ENCODE measurements around the gene SLC4A4.
"Not testable (repeated sequence)": the region's sequence is repeated elsewhere in the genome, so short reads cannot be mapped to it uniquely, and the experiment has no call there.

SLC4A4 gene

DNA sequence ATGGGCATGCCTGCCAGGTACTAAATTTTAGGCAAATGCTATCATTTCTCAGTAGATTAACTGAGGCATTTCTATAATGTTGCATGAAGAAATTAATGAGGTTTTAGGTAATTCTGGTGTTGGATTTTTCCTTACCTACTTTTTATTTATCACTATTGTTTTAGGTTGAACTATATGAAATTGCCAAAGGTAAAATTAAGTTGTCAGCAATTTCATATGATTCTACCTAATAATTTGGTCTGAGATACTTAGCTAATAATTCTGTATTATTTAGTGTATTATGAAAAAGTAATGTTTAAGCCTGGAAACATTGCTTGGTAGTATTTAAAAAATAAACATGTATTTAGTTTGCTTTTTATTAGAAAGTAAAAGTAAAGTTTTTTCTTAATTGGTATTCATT, 22.7 kb downstream of the SLC4A4 start:
- DNase-seq = no peak

DNA sequence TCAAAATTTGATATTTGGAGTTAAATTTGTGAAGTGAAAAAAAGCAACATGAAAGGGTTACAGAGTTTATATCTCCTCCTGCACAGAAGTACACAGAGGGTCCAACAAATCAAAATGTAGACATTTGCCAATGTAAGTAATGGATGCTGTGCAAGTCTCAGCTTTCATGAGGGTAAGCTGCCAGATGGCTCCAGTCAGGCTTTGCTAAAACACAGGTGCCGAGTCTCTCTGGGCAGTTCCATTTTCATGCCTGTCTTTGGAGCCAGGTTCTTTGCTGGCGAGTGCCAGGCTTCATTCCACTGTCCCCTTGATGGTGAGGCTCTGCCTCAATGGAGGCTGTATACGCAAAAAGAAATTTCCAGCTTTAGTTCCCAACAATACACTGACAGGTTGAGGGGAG, 27.9 kb downstream of the SLC4A4 start:
- no peak for DNase-seq

DNA sequence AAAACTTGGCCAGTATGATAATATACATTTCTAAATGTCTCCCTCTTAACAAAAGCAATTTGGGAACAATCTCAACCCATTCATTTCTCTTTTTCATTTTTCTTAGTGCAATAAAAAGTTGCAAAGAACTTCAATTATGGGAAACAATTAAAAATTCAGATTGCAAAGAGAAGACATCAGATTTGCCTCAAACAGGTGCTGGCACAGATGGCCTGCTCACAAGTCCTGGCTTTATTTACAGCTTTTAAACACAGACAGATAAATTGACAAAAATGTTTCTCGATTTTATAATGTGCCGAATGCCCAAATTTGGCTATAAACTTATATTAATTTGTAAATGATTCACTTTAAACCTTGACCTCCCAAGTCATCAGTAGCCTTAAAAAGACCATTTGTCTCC, 28.7 kb downstream of the SLC4A4 start:
- no peak for DNase-seq

DNA sequence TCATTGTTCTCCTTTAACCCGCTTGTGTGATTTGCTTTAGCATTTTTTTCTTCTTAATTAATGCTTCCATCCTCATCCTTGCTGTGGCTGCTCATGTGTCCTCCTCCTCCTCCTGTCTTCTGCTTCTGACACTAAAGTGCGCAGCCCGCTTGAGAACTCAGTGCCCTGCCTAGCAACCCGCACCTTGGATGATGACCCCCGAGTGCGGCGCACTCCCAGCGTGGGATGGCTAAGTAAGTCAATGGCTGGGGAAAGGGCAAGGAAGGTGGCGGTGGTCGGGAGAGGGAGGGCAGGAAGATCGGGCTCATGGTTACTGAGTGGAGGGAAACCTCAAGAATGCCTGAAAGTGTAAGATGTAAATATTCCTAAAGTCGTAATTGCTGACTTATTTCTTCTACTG, 30.1 kb downstream of the SLC4A4 start:
- no peak for DNase-seq

DNA sequence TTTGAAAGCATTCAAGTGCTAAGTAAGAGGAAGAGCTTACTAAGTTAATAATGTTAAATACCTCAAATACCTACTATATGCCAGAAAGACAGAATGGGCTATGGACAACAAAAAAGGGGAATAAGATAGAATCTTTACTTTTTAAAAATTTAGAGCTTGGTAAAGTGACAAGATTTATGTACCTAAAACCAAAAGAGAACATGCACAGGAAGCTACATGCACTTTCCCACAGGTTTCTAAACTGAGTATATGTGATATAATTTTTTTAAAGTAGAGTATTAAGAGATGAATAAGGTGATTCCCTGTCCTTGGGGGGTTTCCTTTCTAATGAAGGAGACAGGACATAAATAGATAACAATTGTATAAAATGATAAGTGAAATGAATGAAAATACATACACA, 30.7 kb downstream of the SLC4A4 start:
- DNase-seq = no peak

DNA sequence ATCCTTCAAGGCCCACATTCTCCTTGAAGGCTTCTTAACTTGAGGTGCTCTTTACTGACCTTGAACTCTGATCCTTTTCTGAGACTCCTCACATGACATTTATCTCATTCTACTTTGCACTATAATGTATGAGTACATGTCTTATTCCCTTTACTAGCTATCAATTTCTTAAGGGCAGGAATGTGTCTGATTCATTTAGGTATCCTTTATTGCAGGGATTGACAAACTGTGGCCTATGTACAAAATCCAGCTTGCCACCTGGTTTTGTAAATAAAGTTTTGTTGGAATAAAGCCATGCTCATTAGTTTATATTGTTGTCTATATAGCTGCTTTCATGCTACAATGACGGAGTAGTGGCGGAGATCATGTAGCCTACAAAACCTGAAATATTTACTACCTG, 36.7 kb downstream of the SLC4A4 start:
- DNase-seq = no peak

DNA sequence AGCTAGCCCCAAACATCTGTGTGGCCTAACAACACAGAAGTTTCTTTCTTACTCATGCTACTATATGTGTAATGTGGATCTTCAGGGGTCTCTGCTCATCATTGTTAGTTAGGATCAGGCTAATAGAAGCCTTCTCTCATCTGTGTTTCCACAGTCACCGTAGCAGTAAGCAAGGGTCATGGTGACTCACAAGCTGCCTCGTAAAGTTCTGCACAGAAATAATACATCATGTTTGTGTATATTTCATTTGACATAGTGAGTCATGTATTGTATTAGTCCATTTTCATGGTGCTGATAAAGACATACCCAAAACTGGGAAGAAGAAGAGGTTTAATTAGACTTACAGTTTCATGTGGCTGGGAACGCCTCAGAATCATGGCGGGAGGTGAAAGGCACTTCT, 38.7 kb downstream of the SLC4A4 start:
- no peak for DNase-seq

DNA sequence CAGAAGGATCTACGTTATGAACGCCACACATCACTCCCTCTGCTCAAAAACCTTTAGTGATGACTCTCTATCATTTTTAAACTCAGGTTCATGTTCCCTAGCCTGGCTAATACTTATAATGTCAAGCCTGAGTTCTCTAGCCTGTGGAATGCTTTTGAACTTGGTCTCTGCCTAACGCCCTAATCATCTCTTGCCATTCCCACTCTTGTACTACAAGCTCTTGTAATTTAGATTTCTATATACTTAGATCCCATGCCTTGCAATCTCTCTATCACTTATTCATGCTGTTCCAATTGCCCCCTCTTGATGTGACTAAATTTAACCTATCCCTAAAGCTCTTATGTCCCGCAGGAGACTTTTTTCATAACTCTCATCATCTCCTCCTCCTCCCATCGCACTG, 40.3 kb downstream of the SLC4A4 start:
- no peak for DNase-seq

DNA sequence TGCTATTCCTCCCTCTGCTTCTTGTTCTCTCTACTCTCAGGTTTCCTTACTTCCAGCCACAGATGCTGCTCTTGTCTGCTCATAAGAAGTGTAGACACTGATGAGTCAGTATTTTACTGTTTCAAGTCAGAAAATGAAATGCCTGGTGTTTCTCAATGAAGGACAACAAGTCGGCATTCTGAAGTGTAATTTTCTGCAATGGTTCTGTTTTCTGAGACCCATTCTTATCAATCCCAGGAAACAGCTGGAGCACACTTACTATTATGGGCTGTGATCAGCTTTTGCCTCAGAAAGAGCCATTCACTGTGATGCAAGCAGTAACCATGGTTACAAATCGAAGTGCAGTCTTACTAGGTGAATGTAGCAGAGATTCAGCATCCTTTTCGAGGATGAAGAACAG, 42.0 kb downstream of the SLC4A4 start:
- DNase-seq = no peak

DNA sequence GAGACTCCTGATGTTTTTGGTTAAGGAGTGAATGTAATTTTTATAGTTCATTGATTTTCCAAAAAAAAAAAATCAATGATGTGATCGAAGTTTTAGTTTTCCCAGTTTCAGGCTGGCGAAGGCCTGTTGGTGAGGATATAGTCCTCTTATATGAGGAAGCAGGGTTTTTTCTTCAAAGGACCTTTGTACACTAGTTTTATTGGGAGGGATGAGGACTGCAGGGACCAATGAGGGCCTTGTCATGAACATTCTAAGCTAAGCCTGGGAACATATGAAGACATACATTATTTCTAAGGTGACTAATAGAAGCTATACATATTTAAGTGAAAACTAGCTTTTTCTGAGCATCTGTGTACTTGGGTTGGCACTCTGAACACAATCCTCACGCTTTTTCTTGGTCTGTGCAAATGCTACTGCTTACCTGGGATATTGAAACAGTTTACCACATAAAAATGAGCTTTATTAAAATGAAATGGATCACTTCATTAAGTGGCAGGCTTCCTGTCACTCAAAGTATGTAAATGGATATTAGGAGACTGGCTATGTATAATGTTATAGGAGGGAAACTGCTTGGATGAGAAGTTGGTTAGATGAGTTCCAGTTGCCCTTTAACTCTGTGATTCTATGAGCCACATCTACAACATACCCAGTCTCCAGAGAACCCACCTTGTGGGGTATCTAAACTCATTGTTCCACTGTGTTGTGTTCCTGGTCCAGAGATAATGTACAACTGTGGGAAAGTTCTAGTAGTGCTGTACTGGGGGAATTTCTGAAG, 43.5 kb downstream of the SLC4A4 start:
- no peak for DNase-seq

DNA sequence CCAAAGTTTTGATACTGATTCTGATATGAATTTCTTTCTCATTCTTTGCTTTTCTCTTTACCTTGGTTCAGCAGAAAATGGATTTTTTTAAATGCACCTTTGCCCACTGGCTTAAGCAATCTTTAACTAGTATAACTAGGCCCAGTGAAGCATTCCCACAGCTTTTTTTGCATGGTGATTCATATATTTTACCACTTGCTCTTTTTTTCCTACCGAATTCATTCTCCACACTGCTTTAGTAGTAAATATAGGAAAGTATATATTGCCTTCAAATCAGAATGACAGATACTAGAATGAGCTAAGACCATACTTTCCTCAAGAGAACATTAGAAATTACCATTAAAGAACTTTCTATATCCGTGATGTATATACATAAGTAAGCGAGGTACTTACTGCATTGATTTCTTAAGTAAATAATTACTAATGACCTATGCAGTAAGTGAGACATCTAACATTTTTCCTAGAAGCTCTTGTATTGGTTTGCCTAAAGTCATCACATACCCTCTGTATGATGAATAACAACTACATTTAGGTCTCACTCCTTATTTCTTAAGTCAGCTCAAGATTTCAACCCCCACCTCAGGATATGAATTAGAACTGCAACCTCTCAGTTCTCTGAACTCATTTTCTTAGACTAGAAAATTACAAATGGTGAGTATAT, 44.2 kb downstream of the SLC4A4 start:
- no peak for DNase-seq

DNA sequence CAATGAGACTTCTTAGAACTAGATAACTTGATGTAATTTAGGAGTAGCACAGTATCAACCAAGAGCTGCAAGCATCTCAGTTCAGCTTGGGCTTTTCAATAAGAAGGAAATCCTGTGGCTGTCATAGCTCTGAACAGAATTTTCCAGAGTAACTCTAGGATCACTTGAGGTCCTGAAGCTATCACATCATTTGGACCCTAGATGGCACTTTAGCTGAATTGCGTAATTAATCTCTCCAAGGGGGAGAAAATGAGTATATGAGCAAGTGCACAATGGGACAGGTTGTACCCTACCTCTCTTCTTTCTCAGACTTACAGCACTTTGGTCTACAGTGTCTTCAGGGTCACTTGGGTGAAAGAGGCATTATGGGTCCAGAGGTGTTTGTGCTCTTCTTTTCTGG, 45.2 kb downstream of the SLC4A4 start:
- no peak for DNase-seq

DNA sequence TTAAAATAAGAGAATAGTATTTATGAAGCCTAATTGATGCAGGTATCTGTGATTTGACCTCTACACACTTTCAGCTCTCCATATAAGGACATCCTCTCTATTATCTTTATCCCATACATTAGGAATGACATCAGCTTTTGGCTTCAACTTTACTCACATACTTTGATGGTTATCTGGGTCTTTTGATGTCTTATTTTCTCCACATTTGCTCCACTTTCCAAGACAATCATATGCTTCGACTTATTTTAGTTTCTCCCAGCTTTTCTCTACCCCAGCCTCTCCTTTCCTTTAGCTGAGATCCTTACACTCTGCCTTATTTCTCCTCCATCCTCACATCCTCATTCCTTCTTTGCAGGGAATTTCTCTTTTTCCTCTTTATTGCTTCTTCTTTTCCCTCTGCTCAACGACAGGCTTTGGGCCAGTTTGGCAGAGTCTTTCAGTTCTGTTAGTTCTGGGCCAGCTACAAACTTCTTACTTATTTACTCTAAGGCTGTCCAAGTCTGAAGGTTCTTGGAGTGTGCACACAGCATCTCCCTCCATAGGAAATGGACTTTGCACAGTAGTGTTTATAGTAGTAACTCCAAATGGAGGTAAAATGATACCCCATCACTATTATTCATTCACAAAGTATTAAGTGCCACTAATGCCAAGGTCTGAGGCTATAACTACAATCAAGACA, 50.5 kb downstream of the SLC4A4 start:
- DNase-seq = no peak

DNA sequence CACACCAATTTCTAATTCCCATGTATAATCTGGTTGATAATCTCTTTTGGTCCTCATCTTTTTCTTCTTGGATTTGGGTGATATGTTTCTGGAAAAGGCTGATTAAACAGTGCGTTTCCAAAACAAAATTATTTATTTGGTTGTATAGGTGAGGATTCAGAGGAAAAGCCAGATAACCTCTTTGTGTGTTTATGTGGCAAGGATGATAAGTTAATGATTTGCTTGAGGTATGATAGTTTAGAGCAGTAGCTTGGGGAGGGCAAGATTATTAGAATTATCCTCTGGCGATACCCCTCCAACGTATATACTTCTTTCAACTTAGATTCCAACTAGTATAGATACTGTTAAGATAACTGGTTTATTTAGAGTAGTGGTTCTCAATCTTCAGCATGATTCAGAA, 53.3 kb downstream of the SLC4A4 start:
- no peak for DNase-seq

DNA sequence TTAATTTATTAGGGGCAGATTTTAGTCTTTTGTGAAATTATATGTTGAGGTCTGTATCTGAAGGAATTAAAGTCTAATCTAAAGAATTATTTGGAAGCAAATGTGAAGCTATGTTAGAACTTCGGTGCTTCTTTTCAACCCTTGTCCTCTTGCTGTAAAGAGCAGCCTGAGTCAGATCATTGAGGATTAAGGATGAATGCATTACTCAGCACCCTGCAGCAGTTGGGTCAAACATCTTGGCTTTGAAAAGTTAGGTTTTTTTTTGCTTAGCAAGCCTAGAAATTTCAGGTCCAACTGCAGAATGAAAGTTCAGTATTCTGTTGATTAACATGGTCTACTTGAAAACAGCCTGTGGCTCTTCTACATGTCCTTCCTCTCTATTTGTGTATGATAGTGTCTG, 57.6 kb downstream of the SLC4A4 start:
- DNase-seq = no peak

DNA sequence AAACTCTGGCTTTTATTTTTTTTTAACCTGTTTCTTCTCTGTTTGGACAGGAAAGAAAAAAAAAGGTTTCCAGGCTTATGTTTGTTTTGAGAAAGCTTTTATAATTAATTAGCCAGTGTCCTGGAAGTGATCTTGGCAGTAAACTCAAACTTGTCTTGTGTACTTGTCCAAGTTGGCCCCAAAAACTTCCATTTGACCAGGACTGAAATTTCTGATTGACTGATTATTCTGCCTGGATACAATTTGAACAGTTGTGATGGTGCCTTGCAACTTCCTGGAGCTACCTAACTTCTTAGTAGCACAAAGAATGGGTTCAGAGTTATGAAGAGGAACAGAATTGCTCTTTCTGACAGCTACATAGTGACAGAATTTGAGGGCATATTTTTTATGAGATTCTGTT, 62.0 kb downstream of the SLC4A4 start:
- DNase-seq = no peak

DNA sequence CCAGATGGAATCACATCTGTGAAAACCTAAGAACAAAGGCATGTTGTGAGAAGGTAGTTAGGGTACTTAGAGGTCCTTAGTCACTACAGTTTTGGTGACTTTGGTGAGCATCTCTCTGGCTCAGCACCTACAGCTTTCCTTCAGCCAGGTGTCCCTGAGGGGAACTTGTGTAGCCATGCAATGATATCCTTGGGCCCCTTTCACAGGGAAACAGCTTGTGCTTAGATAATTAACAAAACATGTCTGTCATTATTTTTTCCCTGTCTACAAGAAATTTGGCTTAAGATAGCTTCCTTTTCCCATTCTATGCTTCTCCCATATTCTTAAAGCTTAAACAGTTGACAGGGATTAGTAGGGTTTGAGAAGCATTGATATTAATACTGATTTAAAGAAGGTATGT, 63.8 kb downstream of the SLC4A4 start:
- no peak for DNase-seq

DNA sequence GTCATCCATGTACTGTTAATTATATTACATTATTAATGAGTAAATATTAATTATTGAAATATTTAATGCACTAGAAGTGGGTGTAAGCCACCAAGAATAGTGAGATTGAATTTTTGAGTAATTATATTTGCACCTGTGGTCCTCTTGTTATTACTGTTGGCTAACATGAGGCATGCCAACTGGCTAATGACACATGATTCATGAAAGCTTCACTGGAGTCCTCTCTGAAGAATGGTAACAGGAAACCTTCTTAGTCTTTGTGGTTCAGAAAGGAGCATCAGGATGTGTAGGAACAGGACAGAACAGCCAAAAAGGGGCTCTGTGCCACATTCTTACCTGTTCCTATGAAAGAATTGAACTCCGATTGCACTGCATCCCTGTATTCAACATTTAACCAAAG, 65.2 kb downstream of the SLC4A4 start:
- DNase-seq = no peak

DNA sequence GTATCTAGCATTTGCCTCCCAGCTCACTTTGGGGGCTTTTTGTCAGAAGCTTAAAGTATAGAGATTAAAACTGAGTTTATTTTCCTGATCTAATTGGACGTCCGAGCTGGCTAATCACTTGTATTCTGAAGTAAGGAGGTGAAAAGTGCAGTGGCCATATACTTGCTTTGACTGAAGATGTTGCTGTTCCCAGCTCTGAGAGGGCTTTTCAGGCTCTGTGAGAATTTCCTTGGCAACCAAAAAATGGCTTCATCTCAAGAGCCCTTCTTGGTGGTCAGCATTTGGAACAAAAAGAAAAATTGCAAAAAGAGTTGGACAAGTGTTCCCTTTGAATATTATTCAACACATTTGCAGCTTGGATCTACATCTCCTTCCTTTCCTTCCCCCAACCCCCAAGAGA, 67.0 kb downstream of the SLC4A4 start:
- DNase-seq = no peak

DNA sequence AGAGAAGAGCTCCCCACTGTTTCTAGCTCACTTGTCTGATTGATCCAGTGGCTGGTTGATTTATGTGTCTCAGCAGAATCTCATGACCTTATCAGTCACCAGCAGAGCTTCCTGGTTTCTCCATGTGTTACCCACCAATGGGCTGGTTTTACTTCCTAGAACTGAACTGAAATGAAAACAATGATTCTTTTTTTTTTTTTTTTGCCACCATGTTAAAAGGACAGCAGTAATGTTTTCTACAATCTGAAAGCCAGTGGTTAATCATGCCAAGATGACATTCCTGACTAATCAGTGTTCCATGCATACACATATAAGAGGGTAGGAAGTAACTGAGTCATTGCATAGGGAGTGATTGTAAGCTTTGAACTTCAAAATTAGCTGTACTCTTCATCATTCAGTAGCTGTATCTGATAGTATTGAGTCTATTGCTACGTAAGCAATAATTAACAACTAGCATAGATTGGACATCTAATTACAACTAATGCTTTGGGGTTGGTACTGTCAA, 67.7 kb downstream of the SLC4A4 start:
- DNase-seq = no peak

DNA sequence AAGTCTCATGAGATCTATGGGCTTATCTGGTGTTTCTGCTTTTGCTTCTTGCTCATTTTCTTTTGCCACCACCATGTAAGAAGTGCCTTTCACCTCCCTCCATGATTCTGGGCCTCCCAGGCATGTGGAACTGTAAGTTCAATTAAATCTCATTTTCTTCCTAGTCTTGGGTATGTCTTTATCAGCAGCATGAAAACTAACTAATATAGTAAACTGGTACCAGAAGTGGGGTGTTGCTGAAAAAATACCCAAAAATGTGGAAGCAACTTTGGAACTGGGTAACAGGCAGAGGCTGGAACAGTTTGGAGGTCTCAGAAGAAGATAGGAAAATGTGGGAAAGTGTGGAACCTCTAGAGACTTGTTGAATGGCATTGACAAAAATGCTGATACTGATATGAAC, 70.1 kb downstream of the SLC4A4 start:
- not testable (repeated sequence) for DNase-seq

DNA sequence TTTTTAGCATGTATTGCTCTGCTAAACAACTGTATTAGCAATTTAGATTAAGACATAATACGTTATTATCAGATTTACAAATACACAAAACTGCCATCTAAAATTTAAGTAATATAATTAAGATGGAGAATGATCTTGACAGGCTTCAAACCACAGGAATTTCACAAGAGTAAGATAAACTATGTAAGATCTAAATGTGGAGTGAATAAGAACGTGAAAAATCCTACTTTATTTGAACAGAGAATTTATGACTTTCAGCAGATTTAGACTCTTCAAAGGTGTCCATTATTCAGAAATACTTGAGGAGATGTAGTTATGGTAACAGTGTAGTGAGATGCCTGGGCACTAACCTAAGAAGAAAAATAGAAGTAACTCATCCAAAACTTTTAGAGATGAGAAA, 73.2 kb downstream of the SLC4A4 start:
- DNase-seq = no peak

DNA sequence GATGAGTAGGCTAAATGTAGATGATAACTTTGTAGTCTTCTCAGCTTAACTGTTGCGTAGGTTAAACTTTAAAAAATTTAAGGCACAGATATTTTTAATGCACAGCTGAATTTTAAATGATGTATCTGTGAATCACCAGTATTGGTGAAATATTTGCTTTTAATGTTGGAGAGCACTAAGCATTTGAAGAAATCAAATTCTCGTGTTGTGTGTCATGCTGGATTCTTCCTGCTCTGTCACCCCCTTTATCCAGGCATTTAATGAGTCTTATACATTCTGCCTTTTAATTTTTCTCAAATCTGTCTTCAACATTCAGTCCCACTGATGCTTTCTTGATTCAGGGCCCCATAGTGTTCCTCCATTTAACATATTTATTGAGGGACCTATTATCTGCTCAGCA, 76.7 kb downstream of the SLC4A4 start:
- DNase-seq = no peak

DNA sequence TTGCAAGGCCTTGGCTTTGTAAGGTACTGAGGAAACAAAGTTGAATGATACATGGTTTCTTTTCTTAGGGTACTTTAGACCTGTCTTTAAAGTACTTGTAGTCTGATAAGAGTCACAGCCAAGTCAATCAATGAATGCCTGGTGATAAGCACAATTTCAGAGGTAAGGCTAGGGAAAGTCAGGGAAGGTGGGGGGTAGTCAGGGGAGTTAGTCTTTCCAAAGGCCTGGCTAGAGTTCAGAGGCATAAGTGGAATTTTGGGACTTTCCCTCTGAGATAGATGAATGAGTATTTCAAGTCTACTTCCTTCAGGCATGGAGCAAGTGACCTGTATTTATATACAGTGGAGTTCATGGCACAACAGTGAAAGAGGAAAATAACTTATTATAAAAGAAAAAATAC, 78.3 kb downstream of the SLC4A4 start:
- DNase-seq = no peak

Data from retina (tissue), 1 donor.